ENCODE data around the gene TRDMT1. TPM values are rescaled to one million over a fixed set of nuclear protein-coding genes. Genes with fewer than 3 reads are reported as not detected.

TRDMT1 gene
- total RNA-seq, 2 experiments from 2014 or later: 4.4 to 4.5 TPM

- no peak for DNase-seq
- H3K4me1 Mint-ChIP-seq (ENCODE audit: low read depth): peaks cover 55% of the 10 kb centered on the region
These were observed 15.5 kb upstream of the TRDMT1 start for GRCh38 chr10:17216901-17217395.

GRCh38 chr10:17216217-17216900 lies 14.9 kb upstream of the TRDMT1 start:
- ChIA-PET POLR2A (interaction anchor here (0.7 to 2.7 kb wide), 3 partner anchors 13 to 191 kb away, joined by 3 to 30 read pairs (median 13); partner anchors contain the start of genes TRDMT1 and VIM), CTCF (interaction anchor here (0.6 to 1.7 kb wide), 2 partner anchors 10 to 191 kb away, joined by 3 to 6 read pairs; no protein-coding TSS in a partner anchor)
- H3K36me3 Mint-ChIP-seq (ENCODE audit: low read depth): peaks cover 2% of the 10 kb centered on the region
- peak overlapping the region; percentile 32 for H3K4me3 Mint-ChIP-seq
- no peaks in the 10 kb centered on the region for H3K27me3 Mint-ChIP-seq
- no peaks in the 10 kb centered on the region for H3K9me3 Mint-ChIP-seq
- H3K4me1 Mint-ChIP-seq (ENCODE audit: low read depth): peaks cover 55% of the 10 kb centered on the region
- no peak for TF ChIP-seq CTCF (IDR thresholded peaks at IDR 0.05)
- DNase-seq (peak; percentile 54), ATAC-seq (peak; percentile 96)
- intact Hi-C loops (cut with micrococcal nuclease): no loop called here
- peak overlapping the region; percentile 95 for H3K27ac Mint-ChIP-seq

More at GRCh38 chr10:17216901-17217395, 15.5 kb upstream of the TRDMT1 start:
- H3K4me3 Mint-ChIP-seq: no peak overlapping the region
- no peak for TF ChIP-seq CTCF (IDR thresholded peaks at IDR 0.05)
- POLR2A ChIA-PET: interaction anchor here (2.1 to 2.7 kb wide), 2 partner anchors 12 to 16 kb away, joined by 13 to 30 read pairs; partner anchors contain the start of genes TRDMT1 and VIM
- intact Hi-C loops (cut with micrococcal nuclease): no loop called here
- CTCF ChIA-PET: no interaction called here
- ATAC-seq: no peak
- peak overlapping the region; percentile 95 for H3K27ac Mint-ChIP-seq
- peaks cover 2% of the 10 kb centered on the region for H3K36me3 Mint-ChIP-seq (ENCODE audit: low read depth)
- no peaks in the 10 kb centered on the region for H3K27me3 Mint-ChIP-seq
- no peaks in the 10 kb centered on the region for H3K9me3 Mint-ChIP-seq

- TF ChIP-seq CTCF (IDR thresholded peaks at IDR 0.05): no peak
- Mint-ChIP-seq H3K4me3 (peak overlapping the region; percentile 32), H3K27ac (peak overlapping the region; percentile 95), H3K4me1 (ENCODE audit: low read depth) (peaks cover 50% of the 10 kb centered on the region), H3K27me3 (no peaks in the 10 kb centered on the region), H3K9me3 (no peaks in the 10 kb centered on the region), H3K36me3 (ENCODE audit: low read depth) (peaks cover 2% of the 10 kb centered on the region)
- ChIA-PET CTCF (interaction anchor here (0.6 to 1.7 kb wide), 5 partner anchors 9 to 326 kb away, joined by 3 to 7 read pairs (median 4); no protein-coding TSS in a partner anchor), POLR2A (interaction anchor here (0.7 to 2.7 kb wide), 3 partner anchors 14 to 191 kb away, joined by 3 to 30 read pairs (median 13); partner anchors contain the start of genes TRDMT1 and VIM)
- intact Hi-C loops (cut with micrococcal nuclease): no loop called here
- no peak for ATAC-seq
- no peak for DNase-seq
These were observed 14.3 kb upstream of the TRDMT1 start for GRCh38 chr10:17215782-17216122.

GRCh38 chr10:17214971-17215781 lies 13.7 kb upstream of the TRDMT1 start:
- Mint-ChIP-seq H3K27ac (peak overlapping the region; percentile 70), H3K27me3 (no peaks in the 10 kb centered on the region), H3K4me3 (no peak overlapping the region), H3K9me3 (no peaks in the 10 kb centered on the region), H3K4me1 (ENCODE audit: low read depth) (peaks cover 48% of the 10 kb centered on the region), H3K36me3 (ENCODE audit: low read depth) (peaks cover 2% of the 10 kb centered on the region)
- ATAC-seq (no peak), DNase-seq (no peak)
- POLR2A ChIA-PET: interaction anchor here (0.7 to 2.7 kb wide), 3 partner anchors 14 to 190 kb away, joined by 3 to 30 read pairs (median 13); partner anchors contain the start of genes TRDMT1 and VIM
- intact Hi-C loops (cut with micrococcal nuclease): no loop called here
- CTCF ChIA-PET: interaction anchor here (0.6 to 1.7 kb wide), 5 partner anchors 8 to 325 kb away, joined by 3 to 7 read pairs (median 4); no protein-coding TSS in a partner anchor
- no peak for TF ChIP-seq CTCF (IDR thresholded peaks at IDR 0.05)
